ENCODE data around the gene SPSB3.

GRCh38 chr16:1828645-1829410 lies 46.5 kb upstream of the SPSB3 start:
- TF ChIP-seq CTCF (conservative IDR thresholded peaks at IDR 0.05; ENCODE audit: low read depth in 2 of 2) (no peak), REST (IDR thresholded peaks at IDR 0.05; ENCODE audit: unreplicated experiment) (no peak), POLR2AphosphoS5 (IDR thresholded peaks at IDR 0.05; ENCODE audit: low read depth) (no peak), EZH2 (IDR thresholded peaks at IDR 0.05; ENCODE audit: low read depth, unreplicated experiment) (no peak), JUNB (IDR thresholded peaks at IDR 0.05; ENCODE audit: unreplicated experiment) (no peak), CREB1 (CRISPR knock-in tag; IDR thresholded peaks at IDR 0.05; ENCODE audit: low read depth) (no peak), ETS1 (IDR thresholded peaks at IDR 0.05) (no peak), EZH2phosphoT487 (IDR thresholded peaks at IDR 0.05; ENCODE audit: unreplicated experiment) (no peak), ZNF331 (CRISPR knock-in tag; IDR thresholded peaks at IDR 0.05; ENCODE audit: low read depth) (no peak), ZNF114 (CRISPR knock-in tag; IDR thresholded peaks at IDR 0.05) (no peak), STAT1 (IDR thresholded peaks at IDR 0.05; ENCODE audit: unreplicated experiment) (no peak)

Data from GM23338 (cell line).